ENCODE results near the gene DOK5.

The DOK5 gene

GRCh38 chr20:54619682-54620081 lies 144.3 kb downstream of the DOK5 start:
- DNase-seq = no peak

- DNase-seq = no peak
Observed at GRCh38 chr20:54620611-54621010, 145.2 kb downstream of the DOK5 start.

DNA sequence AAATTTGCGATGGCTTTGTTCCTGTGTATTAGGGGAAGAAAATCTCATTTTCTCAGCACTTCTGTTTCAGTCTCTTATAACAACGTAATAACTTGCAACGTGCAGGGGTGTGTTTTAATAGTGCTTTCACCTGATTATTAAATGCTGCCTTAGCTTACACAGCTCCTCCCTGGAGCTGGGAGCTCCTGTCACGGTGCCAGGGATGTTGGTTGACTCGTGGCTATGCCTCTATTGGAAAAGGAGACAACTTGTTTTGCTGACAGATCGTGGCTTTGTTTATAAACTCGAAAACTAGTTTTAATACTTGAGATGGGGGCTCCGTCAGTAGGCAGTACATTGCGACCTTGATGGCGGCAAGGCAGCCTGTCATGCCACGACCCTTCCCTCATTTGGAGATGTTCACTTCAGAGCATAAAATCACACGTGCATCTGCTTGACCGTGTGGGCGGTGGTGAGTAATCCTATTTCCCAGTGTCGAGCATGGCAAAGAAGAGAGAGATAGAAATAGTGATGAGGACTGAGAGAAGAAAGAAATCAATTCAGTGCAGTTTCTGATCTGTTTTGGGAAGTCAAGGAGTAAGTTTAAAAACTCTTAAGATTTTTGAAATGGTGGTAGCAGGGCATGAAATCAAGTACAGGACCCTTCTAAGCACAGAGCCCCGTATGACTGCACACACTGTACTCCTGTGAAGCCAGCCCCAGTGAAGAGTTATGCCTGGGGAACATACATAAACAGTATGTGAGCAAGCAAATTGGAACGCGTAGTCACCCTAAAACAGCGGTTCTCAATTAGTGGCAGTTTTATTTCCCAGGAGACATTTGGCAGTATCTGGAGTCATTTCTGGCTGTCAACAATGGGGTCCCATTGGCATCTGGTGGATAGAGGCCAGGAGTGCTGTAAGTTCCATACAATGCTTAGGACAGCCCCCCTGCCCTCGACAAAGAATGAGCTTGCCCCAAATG lies 147.2 kb downstream of the DOK5 start:
- DNase-seq = no peak

GRCh38 chr20:54623991-54624569 lies 148.7 kb downstream of the DOK5 start:
- DNase-seq = no peak

DNA sequence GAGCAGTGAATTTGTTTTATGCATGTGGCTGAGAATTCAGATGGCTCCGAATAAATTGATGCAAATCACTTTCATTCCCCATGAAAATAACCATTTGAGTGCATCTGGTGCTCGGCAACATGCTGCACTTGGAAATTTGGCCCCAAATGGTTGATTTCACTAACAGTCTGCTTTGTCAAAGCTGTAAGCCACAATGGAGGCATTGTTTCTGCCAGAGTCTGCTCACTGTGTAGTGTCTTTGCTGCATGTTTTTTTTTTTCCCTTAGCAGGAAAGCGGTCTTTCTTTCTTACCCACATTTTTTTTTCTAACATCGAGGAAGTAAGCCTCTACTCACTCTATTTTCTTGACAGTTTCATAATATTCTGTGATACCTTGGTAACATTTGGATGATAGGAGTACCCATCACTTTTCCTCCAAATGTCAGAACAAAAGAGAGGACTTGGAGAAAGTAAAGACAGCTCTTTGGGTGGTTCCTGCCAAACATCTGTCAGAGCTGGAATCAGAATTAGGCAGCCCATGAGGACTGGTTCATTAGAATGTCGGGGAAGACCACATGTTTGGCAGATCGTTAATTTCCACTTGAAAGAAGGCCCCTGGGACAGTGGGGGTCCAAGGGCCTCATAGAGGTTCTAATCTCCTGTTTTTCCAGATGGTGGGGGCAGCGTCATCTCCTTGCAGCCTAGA lies 149.5 kb downstream of the DOK5 start:
- no peak for DNase-seq

- no peak for DNase-seq
Observed at GRCh38 chr20:54625497-54625896, 150.1 kb downstream of the DOK5 start.

DNA sequence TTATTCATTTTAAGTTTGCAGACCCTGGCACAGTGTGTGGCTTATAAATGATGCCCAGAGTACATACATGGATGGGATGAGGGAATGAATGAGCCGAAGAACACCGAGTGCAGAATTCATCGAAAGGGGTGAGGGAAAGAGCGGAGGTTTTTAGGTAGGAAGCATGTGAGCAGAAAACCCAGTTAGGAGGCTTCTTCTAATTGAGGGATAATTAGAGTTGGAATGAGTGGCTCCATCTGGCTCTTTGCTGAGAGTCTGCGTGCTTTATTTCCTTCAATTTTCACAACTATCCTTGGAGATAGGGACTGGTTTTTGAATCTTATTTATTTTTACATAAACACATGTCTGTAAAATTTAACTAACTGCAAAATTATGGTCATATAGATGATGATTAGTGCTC lies 150.7 kb downstream of the DOK5 start:
- no peak for DNase-seq

- no peak for DNase-seq
Observed at GRCh38 chr20:54629632-54630031, 154.2 kb downstream of the DOK5 start.

GRCh38 chr20:54630582-54630981 lies 155.2 kb downstream of the DOK5 start:
- no peak for DNase-seq

DNA sequence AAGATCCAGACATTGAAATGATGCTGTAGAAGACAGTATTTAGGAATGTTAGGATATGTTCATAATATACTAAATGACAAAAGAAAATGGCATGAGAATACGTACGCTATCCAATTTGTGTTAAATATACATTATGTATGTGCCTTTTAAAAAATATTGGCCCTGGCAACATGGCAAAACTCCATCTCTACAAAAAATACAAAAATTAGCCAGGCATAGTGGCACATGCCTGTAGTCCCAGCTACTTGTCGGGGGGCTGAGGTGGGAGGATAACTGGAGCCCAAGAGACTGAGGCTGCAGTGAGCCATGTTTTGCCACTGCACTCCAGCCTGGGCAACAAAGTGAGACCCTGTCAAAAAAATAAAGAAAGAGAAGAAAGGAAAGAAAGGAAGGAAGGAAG lies 155.7 kb downstream of the DOK5 start:
- DNase-seq = no peak

DNA sequence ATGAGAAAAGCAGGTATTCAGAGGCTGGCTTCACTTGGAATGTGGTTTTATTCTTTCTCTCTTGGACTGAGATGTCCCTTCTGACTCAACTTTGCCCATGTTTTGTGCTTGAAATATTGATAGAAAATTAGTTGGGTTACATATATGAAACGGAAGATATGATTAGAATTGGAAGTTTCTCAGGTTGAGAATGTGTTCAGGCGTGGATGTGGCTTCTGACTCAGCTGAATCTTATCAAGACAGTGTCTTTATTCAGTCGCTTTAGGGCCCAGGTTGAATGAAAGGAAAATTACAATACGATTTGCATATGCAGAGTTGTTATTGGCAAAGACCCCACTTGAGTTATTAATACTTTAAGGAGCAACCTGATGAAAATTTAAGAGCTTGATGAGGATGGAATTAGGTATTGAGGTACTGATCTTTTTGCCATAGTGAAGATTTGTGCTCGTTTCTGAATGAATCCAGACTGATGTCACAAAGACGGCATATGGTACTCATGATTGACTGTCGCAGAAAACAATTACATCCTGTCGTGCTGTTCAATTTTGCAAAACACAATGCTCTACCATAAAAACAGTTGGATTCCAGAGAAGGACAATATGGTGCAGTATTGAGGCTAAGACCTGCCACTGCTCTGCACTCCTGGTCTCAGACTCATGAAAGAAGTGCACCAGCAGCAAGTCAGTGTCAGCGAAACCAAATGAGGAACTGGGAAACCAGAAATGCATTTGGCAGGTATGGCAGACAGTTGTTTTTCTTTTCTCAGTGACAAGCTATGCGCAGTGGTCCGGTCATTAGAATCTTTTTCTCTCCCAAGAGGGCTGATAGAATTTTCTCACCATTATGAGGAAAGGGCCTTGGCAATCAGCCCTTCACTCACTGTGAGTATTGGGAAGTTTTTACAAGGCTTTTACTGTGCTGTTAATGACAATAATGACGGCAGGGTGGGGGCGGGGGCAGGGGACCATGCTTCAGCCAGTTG lies 158.3 kb downstream of the DOK5 start:
- no peak for DNase-seq

DNA sequence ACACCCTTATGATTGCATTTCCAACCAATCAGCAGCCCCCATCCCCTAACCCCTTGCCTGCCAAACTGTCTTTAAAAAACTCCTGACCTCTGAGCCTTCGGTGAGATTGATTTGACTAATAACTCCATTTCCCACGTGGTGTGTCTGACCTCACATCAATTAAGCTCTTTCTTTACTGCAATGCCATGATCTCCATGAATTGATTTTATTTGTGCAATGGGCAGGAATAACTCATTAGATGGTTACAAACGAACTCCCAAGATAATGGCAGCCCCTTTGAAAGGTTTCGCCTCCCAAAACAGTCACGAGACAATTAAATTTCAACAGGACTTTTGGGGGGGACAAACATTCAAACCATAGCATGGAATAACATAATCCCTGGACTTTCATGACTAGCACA lies 161.2 kb downstream of the DOK5 start:
- no peak for DNase-seq

GRCh38 chr20:54639941-54640340 lies 164.5 kb downstream of the DOK5 start:
- no peak for DNase-seq

GRCh38 chr20:54640800-54641199 lies 165.4 kb downstream of the DOK5 start:
- DNase-seq = no peak

DNA sequence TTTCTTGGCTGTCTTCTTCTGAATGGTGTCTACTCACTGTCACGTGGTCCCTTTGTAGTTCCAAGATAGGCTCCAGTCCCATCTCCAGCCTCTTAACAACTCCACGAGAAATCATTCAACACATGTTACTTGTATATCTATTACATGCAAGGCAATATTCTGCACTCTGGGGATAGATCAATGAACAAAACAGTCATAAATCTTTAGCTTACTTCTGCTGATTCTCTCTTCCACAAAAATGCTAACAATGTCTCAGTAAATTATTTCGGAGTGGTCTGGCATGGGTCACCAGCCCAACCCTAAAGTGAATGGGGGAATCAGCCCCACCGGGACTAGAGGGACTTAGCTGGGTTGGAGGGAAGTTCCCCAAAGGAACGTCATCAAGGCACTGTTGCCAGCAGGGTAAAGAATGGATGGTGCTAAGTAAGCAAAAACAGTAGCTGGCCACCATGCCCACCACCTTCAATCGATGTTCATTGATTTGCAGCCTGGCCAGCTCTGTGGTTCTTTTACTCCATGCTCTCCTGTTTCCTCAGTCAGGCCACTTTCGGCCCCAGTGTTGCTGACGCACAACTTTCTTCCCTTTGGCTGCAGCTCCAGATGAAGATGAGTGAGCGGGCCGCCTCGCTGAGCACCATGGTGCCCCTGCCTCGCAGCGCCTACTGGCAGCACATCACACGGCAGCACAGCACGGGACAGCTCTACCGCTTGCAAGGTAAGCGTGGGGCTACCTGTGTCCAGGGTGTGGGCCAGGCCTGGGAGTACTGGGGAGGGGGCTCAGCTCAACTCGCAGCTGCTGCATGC lies 167.7 kb downstream of the DOK5 start:
- DNase-seq = no peak

- DNase-seq = no peak
Observed at GRCh38 chr20:54643761-54644160, 168.4 kb downstream of the DOK5 start.

GRCh38 chr20:54645445-54646155 lies 170.2 kb downstream of the DOK5 start:
- no peak for DNase-seq

DNA sequence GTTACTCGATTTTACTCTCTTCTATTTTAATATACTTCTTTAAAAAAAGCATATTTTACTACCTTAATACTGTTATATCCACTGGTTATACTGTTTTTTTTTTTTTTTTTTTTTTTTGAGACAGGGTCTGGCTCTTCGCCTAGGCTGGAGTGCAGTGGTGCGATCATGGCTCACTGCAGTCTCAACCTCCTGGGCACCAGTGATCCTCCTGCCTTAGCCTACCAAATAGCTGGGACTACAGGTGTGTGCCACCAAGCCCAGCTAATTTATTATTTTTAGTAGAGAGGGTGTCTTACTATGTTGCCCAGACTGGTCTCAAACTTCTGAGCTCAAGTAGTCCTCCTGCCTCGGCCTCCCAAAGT lies 170.7 kb downstream of the DOK5 start:
- no peak for DNase-seq

DNA sequence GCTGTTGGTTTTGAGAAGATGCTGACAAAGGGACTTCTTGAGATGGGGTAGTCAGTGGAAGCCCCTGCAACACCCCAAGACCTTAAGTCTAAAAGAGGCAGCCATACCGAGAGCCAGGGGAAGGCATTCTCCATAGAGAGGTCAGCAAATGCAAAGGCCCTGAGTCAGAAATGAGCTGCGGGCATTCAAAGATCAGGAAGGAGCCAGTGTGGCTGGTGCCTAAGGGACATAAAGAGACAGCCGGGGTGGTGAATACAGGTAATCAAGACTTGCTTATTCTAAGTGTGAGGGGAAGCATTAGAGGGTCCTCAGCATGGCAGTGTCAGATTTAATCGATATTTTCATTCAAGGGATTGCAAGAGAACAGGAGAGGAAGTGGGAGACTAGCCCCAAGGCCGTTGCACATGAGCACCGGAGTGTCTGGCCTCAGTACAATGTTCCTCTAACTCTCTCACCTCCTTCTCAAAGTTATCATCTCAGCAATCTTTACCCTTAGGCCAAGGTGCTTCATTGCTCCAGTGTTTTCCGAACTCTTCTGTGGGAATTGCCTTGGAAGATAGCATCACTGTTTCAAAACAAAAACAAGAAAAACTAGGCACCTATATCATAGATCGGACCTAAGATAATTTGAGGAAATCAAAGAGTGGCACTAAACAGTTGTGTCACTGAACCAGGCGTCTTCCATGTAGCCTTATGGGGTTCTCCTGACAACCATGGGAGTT lies 173.2 kb downstream of the DOK5 start:
- no peak for DNase-seq

DNA sequence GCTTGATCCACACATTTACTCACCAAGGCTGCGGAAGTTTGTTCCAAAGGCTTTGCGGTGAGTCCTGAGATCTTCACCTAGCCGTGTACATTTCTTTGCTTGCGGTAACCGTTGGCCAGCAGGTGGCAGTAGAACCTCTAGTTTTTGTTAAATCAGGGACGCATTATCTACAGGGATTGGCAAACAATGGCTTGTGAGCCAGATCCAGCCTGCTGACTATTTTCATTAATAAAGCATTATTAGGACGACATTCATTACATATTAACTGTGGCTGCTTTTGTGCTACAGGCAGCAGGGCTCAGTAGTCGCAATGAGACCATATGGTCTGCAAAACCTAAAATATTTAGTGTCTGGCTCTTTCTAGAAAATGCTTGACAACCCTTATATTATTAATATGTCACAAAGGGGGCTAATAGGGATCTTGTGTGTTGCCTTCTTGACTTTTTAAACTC lies 174.1 kb downstream of the DOK5 start:
- DNase-seq = peak; percentile 50

All from DMS153 (cell line).